Activated T-cell treated with anti-CD3 and anti-CD28 coated beads, Interleukin-2, amount 50 U/mL, for 24 hours (primary cell): Measurements from ENCODE around the gene STAT4.
A peak's percentile ranks its signal among the peaks of the same experiment; 100 is the strongest.

ENCODE experiments used
- DNase-seq: peaks from one replicate; pipeline ENCODE4 v3.0.0-alpha.2; 2020
- H3K27ac Mint-ChIP-seq: 2 replicates; pipeline ENCODE4 v1.8.0; 2020; ENCODE audit warnings: mild to moderate bottlenecking, mixed read lengths
- H3K27me3 Mint-ChIP-seq: 2 replicates; pipeline ENCODE4 v1.8.0; 2020; ENCODE audit warnings: mixed read lengths
- H3K36me3 Mint-ChIP-seq: 2 replicates; pipeline ENCODE4 v1.8.0; 2020; ENCODE audit warnings: low read depth, mixed read lengths
- H3K4me1 Mint-ChIP-seq: 2 replicates; pipeline ENCODE4 v1.8.0; 2020; ENCODE audit warnings: low read depth, mixed read lengths
- H3K4me3 Mint-ChIP-seq: 2 replicates; pipeline ENCODE4 v1.8.0; 2020; ENCODE audit warnings: mild to moderate bottlenecking, moderate library complexity, mixed read lengths
- H3K9me3 Mint-ChIP-seq: 2 replicates; pipeline ENCODE4 v1.8.0; 2020; ENCODE audit warnings: mixed read lengths

Gene STAT4

DNA sequence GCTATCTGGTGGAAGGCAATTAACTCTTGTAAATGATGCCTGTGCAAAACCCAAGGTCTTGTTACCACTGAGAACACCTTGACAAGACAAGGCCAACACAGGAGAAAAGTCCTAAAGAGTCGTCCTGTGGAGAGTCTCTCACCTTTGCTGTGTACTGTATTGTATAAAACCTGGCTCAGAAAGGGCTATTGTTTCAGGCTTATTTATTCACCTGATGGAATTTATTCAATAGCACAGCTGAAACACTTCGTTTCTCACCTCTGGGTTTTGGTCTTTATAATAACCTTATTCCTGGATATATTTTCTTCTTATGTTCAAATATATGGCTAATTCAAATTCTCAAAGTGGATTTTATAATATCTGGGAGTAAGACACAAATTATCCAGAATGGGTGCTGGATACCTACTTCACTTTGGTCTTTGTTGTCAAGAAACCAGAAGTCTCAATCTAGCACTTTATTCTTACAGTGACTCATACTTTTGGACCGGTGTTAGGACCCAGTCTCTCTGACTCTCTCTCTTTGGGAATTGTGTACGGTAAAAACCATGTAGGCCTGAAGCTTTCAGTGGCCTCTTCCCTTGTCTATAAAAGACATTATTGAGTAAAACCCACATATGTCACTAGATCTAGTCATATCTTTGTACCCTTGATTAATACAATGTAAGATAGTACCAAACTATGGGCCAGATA is 16.1 kb upstream of the STAT4 start:
- H3K4me3 Mint-ChIP-seq = no peak overlapping the region
- no peak for DNase-seq
- peaks cover 43% of the 10 kb centered on the region for H3K4me1 Mint-ChIP-seq
- no peaks in the 10 kb centered on the region for H3K27me3 Mint-ChIP-seq
- no peak overlapping the region for H3K27ac Mint-ChIP-seq
- H3K36me3 Mint-ChIP-seq = no peaks in the 10 kb centered on the region
- H3K9me3 Mint-ChIP-seq = no peaks in the 10 kb centered on the region

GRCh38 chr2:191166111-191166755 is 15.4 kb upstream of the STAT4 start:
- peaks cover 37% of the 10 kb centered on the region for H3K4me1 Mint-ChIP-seq
- H3K36me3 Mint-ChIP-seq = no peaks in the 10 kb centered on the region

GRCh38 chr2:191165176-191165643 is 14.4 kb upstream of the STAT4 start:
- no peak overlapping the region for H3K4me3 Mint-ChIP-seq
- H3K27ac Mint-ChIP-seq = no peak overlapping the region
- no peak for DNase-seq
- H3K4me1 Mint-ChIP-seq = peaks cover 28% of the 10 kb centered on the region
- no peaks in the 10 kb centered on the region for H3K36me3 Mint-ChIP-seq
- H3K9me3 Mint-ChIP-seq = no peaks in the 10 kb centered on the region
- no peaks in the 10 kb centered on the region for H3K27me3 Mint-ChIP-seq

More at GRCh38 chr2:191166111-191166755, 15.4 kb upstream of the STAT4 start:
- no peaks in the 10 kb centered on the region for H3K27me3 Mint-ChIP-seq
- H3K27ac Mint-ChIP-seq = no peak overlapping the region
- H3K9me3 Mint-ChIP-seq = no peaks in the 10 kb centered on the region
- H3K4me3 Mint-ChIP-seq = no peak overlapping the region
- DNase-seq = no peak

GRCh38 chr2:191158747-191159146 is 8.0 kb upstream of the STAT4 start:
- Mint-ChIP-seq H3K27ac (no peak overlapping the region), H3K9me3 (no peaks in the 10 kb centered on the region), H3K36me3 (no peaks in the 10 kb centered on the region), H3K4me3 (no peak overlapping the region), H3K27me3 (no peaks in the 10 kb centered on the region), H3K4me1 (peaks cover 17% of the 10 kb centered on the region)
- no peak for DNase-seq

- no peak for DNase-seq
- Mint-ChIP-seq H3K4me3 (no peak overlapping the region), H3K27ac (no peak overlapping the region)
Observed at GRCh38 chr2:191158193-191158592, 7.4 kb upstream of the STAT4 start.

DNA sequence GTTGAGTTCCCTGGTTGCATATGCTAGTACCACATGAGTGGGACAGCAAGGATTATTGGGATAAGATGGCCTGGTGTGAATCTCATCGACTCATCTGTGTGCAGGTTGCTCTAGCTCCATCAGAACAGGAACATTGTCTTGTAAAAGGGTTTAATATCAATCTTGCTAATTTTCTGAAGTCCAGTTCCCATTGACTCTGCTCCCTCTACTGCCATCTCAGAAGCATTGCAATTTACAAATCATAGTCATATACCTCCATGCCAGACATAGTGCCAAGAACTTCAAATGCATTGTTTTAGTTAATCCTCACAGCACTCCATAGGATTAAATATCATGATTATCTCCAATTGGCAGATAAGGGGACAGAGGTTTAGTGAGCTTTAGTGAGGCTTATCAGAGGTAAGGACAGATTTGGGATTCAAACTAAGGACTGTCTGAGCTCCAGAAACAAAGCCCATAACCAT is 4.8 kb upstream of the STAT4 start:
- no peaks in the 10 kb centered on the region for H3K9me3 Mint-ChIP-seq
- no peaks in the 10 kb centered on the region for H3K36me3 Mint-ChIP-seq
- peaks cover 42% of the 10 kb centered on the region for H3K4me1 Mint-ChIP-seq
- no peak for DNase-seq
- no peaks in the 10 kb centered on the region for H3K27me3 Mint-ChIP-seq
- H3K4me3 Mint-ChIP-seq = no peak overlapping the region
- H3K27ac Mint-ChIP-seq = no peak overlapping the region

More at GRCh38 chr2:191158193-191158592, 7.4 kb upstream of the STAT4 start:
- Mint-ChIP-seq H3K9me3 (no peaks in the 10 kb centered on the region), H3K27me3 (no peaks in the 10 kb centered on the region), H3K36me3 (no peaks in the 10 kb centered on the region), H3K4me1 (peaks cover 20% of the 10 kb centered on the region)

DNA sequence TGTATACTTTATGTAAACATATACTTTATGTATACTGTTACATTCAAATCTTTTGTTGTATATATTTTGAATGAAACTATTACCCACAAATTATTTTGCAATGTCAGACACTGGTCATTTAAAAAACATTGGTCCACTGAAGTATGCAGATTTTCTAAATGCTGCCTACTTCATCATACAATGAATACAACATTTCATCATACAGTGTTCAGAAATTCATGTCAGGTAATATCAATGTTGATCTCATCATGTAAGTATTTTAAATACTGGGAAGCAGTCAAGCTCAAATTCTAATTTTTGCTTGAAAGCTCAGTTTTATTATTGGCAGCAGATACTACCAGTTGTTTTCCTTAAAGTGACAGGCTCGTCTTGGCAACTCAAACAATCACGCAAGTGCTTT is 2.9 kb upstream of the STAT4 start:
- Mint-ChIP-seq H3K9me3 (no peaks in the 10 kb centered on the region), H3K36me3 (peaks cover 12% of the 10 kb centered on the region), H3K27ac (no peak overlapping the region), H3K27me3 (no peaks in the 10 kb centered on the region), H3K4me3 (no peak overlapping the region), H3K4me1 (peaks cover 51% of the 10 kb centered on the region)
- no peak for DNase-seq

DNA sequence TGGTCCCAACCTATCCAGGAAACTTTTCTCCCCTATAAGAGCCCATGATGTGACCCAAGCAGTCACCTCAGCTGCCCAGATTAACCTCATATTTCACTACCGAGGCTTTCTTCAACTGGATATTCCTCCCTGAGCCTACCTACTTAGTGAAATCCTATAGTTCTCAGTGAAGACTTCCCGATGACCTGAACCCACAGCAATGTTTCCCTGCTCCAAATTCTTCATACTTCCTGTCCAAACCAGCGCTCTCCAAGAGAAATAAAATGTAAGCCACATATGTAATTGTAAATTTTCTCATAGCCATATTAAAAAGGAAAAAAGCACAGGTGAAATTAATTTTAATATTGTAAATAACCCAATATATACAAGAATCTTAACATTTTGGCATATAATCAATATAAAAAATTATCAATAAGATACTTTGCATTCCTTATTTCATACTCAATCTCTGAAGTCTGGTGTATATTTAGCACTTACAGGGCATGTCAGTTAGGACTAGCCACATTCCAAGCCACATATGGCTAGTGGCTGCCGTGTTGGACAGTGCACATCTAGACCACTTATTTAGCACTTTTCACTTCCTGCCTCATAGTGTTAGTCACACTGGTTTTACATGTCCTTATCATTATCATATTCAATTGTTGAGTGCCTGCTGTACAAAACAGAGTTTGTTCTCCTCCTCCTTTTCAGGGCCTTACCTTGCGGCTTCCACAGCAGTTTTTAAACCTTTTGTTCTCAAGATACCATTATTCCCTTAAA is 1.9 kb upstream of the STAT4 start:
- H3K4me3 Mint-ChIP-seq = no peak overlapping the region
- peak overlapping the region; percentile 97 for H3K27ac Mint-ChIP-seq
- H3K4me1 Mint-ChIP-seq = peaks cover 61% of the 10 kb centered on the region
- peaks cover 23% of the 10 kb centered on the region for H3K36me3 Mint-ChIP-seq
- no peaks in the 10 kb centered on the region for H3K27me3 Mint-ChIP-seq
- DNase-seq = no peak
- H3K9me3 Mint-ChIP-seq = no peaks in the 10 kb centered on the region

GRCh38 chr2:191151331-191151730 is 537 bp upstream of the STAT4 start:
- Mint-ChIP-seq H3K27ac (peak overlapping the region; percentile 97), H3K9me3 (no peaks in the 10 kb centered on the region), H3K27me3 (no peaks in the 10 kb centered on the region), H3K36me3 (peaks cover 35% of the 10 kb centered on the region), H3K4me1 (peaks cover 73% of the 10 kb centered on the region), H3K4me3 (peak overlapping the region; percentile 95)
- no peak for DNase-seq

DNA sequence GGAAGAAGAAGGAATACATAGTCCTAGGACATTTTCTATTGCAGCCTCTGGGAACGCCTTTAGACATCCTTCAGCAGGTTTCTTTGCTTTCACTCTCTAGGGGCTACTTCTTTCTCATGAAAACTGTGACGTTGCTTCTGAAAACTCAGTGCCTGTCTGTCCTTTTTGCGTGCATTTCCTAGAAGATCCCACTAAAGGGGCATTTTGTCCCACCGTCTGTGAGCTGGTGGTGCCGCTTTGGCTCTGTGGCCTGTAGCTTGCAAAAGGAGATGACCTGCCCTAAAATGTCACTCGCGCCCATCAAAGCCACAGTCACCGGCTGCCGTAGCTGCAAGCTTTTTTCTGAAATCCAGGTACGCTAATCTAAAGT is 579 bp downstream of the STAT4 start:
- peaks cover 76% of the 10 kb centered on the region for H3K4me1 Mint-ChIP-seq
- peaks cover 46% of the 10 kb centered on the region for H3K36me3 Mint-ChIP-seq

GRCh38 chr2:191149391-191149790 is 1.4 kb downstream of the STAT4 start:
- no peaks in the 10 kb centered on the region for H3K9me3 Mint-ChIP-seq
- peaks cover 72% of the 10 kb centered on the region for H3K4me1 Mint-ChIP-seq
- H3K36me3 Mint-ChIP-seq = peaks cover 52% of the 10 kb centered on the region
- peak overlapping the region; percentile 95 for H3K27ac Mint-ChIP-seq
- no peaks in the 10 kb centered on the region for H3K27me3 Mint-ChIP-seq
- peak overlapping the region; percentile 95 for H3K4me3 Mint-ChIP-seq
- no peak for DNase-seq

More for the DNA sequence above, 579 bp downstream of the STAT4 start:
- Mint-ChIP-seq H3K27ac (peak overlapping the region; percentile 97), H3K4me3 (peak overlapping the region; percentile 95), H3K9me3 (no peaks in the 10 kb centered on the region), H3K27me3 (no peaks in the 10 kb centered on the region)
- no peak for DNase-seq

- peak overlapping the region; percentile 95 for H3K4me3 Mint-ChIP-seq
- no peaks in the 10 kb centered on the region for H3K9me3 Mint-ChIP-seq
- no peaks in the 10 kb centered on the region for H3K27me3 Mint-ChIP-seq
- peaks cover 58% of the 10 kb centered on the region for H3K36me3 Mint-ChIP-seq
- H3K27ac Mint-ChIP-seq = peak overlapping the region; percentile 95
- H3K4me1 Mint-ChIP-seq = peaks cover 76% of the 10 kb centered on the region
- no peak for DNase-seq
Observed at GRCh38 chr2:191148791-191149190, 2.0 kb downstream of the STAT4 start.

DNA sequence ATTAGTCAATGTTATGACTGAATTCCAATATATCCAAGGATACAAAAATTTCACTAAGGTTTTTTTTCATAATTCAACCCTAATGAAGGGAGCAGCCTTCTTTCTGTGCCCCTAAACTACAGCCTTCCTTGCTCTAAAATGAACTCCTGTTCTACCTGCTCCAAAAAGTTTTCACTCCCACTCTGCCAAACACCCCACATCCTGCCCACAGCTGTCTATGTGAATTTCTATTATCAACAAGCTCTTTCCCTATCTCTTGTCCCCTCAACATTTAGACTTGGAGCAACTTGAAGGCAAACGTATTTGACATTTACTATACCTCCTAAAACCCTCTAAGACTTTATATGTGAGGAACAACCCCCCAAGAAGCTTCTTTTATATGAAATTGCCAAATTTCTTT is 2.5 kb downstream of the STAT4 start:
- Mint-ChIP-seq H3K27ac (peak overlapping the region; percentile 95), H3K9me3 (no peaks in the 10 kb centered on the region), H3K4me1 (peaks cover 76% of the 10 kb centered on the region), H3K27me3 (no peaks in the 10 kb centered on the region), H3K4me3 (peak overlapping the region; percentile 95), H3K36me3 (peaks cover 63% of the 10 kb centered on the region)
- no peak for DNase-seq

DNA sequence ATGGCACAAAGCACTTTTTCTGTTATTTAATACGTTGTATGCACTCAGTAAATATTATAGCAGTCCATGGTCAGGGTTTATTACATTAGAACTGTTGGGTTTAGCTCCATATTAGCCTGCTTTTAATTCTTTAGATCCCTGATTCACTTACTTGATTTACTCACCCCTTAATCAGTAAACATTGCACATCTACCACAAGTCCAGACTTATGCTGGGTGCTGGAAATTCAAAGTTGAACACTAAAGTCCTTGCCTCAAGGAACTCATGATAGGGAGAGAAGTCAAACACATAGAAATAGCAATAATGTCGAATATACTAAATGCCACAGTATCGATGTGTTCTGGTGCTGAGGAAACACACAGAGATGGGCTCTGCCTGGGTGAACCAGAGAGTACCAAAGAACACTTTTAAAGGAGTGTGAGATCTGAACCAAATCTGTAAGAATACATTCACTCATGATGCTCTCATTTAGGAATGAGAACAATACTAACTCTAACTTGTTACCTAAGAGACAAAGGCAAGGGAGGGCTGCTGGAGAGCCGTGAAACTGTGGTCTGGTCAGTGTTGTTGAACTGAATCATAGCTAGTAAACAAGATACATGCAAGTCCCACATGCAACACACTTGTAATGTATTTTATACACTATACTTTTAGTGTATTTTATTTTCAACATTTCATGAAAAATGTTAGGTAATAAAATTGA is 4.9 kb downstream of the STAT4 start:
- no peaks in the 10 kb centered on the region for H3K9me3 Mint-ChIP-seq
- H3K4me1 Mint-ChIP-seq = peaks cover 67% of the 10 kb centered on the region
- no peak for DNase-seq
- H3K27me3 Mint-ChIP-seq = no peaks in the 10 kb centered on the region
- no peak overlapping the region for H3K4me3 Mint-ChIP-seq
- H3K27ac Mint-ChIP-seq = peak overlapping the region; percentile 16
- H3K36me3 Mint-ChIP-seq = peaks cover 76% of the 10 kb centered on the region
